Epithelial cell of prostate (primary cell): ENCODE data around the gene RGS10.

Source experiments
- DNase-seq: peaks from one replicate; pipeline ENCODE4 v3.0.0-alpha.2; 2011; ENCODE audit warnings: low read depth, low spot score
- H3K27ac ChIP-seq: fragments of 450-650 bp; 2 replicates; pipeline ENCODE4 v1.5.1; 2017; ENCODE audit warnings: mild to moderate bottlenecking

The RGS10 gene

DNA sequence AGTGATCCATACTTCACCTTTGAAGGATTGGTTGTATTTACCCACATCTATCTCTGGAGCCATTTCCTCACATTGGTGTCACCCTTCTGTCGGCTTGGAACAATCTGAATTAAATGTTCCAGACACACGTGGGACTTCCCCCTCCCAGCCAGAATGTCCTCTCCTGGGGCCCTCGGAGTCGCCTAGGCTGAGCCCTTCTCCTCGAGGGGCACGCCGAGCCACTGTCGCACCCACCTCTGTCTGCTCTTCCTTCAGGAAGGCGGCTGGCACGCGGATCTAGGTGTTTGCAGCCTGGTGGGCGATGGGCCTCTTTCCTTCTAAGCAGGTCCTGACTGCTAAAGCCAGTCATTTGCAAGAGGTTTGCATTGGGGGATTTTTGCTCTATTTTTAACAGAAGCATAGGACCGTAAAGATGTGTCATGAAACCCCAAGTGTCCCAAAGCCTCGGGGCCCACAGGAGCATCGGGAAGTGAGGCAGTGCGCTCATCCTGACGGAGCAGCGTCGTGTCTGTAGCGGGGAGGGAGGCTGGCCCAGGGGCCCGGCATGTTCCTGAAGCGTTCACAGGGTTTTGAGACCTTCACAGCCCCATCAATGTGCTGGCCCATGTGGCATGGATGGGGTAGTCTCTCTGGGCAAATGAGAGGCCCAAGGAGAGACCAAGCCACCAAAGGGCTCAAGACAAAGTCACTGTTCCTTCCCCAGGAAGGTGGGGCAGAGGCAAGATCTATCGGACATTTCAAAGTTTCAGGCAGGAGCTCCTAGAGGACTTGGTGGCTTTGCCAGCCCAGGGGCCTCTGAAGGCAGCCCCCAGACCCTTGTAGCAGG lies 86.7 kb downstream of the RGS10 start:
- no peak for DNase-seq
- no peak overlapping the region for H3K27ac ChIP-seq

DNA sequence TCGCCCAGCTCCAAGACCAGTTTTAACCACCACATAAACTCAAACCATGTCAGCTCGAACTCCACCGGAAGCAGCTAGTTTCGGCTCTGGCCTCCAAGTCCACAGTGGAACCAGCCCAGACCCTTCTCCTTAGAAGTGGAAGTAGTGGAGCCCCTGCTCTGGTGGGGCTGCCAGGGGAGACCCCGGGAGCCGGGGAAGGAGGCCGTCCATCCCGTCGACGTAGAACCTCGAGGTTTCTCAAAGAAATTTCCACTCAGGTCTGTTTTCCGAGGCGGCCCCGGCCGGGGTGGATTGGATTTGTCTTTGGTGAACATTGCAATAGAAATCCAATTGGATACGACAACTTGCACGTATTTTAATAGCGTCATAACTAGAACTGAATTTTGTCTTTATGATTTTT lies 87.5 kb downstream of the RGS10 start:
- H3K27ac ChIP-seq, result no peak overlapping the region
- no peak for DNase-seq

DNA sequence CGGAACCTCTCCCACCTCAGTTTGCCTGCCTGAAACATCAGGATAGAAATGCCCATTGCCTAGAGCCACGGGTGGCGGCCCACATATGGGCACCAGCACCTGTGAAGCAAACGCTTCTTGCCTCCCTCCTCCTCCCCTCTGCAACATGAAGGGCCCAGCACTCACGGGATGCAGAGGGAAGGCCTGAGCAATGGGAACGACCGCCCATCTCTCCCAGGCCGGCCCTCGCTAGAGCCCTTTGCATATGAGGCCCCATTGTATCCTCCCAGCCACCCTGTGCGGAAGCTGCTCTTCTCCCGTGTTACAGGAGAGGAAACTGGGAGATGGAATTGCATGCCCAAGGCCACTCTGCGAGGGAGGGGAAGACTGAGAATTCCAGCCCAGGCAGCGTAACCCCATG lies 88.2 kb downstream of the RGS10 start:
- no peak for DNase-seq
- no peak overlapping the region for H3K27ac ChIP-seq

- H3K27ac ChIP-seq, result no peak overlapping the region
- DNase-seq, result no peak
These were observed 89.2 kb downstream of the RGS10 start for GRCh38 chr10:119453313-119453712.

DNA sequence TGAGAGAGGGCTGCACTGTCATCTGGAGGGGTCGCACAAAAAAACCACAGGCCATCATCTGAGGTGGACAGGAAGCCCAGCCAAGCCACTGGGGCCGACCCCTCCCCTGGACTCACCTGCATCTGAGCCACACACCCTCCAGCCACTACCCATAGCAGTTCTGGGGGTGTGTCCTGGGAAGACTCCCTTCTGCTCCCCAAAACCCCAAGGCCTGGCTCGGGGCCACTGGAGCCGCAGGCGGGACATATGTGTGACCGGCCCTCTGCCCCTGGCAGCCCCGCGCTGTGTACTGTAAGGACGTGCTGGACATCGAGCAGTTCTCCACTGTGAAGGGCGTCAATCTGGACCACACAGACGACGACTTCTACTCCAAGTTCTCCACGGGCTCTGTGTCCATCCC lies 90.1 kb downstream of the RGS10 start:
- DNase-seq, result no peak
- H3K27ac ChIP-seq, result no peak overlapping the region

GRCh38 chr10:119451300-119451896 lies 91.1 kb downstream of the RGS10 start:
- no peak for DNase-seq
- no peak overlapping the region for H3K27ac ChIP-seq

DNA sequence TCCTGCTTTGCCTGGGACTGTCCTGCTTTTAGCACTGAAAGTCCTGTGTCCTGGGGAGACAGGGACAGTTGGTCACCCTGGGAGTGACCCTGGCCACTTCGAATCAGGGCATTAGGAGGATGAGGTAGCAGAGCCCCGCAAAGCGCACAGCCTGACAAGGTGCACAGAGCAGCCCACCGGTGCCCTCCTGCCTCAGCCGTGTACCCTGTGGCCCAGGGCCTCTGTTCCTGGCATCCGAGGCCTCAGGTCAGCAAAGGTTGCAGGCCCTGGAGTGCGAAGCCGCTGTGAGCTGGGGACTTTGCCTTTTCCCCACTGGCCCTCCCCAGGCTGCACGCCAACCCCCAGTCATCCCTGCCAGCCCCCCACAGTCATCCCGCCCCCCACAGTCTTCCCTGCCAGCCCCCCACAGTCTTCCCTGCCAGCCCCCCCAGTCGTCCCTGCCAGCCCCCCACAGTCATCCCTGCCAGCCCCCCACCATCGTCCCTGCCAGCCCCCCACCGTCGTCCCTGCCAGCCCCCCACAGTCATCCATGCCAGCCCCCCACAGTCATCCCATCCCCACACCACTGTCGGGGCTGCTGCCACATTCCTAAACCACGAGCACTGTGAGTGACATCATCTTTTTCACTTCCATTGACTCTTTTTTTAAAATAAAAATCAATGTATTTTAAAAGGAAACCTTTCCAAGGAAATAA lies 91.8 kb downstream of the RGS10 start:
- no peak overlapping the region for H3K27ac ChIP-seq
- DNase-seq, result no peak
